Measurements from ENCODE around the gene PRKG1.

The PRKG1 gene

DNA sequence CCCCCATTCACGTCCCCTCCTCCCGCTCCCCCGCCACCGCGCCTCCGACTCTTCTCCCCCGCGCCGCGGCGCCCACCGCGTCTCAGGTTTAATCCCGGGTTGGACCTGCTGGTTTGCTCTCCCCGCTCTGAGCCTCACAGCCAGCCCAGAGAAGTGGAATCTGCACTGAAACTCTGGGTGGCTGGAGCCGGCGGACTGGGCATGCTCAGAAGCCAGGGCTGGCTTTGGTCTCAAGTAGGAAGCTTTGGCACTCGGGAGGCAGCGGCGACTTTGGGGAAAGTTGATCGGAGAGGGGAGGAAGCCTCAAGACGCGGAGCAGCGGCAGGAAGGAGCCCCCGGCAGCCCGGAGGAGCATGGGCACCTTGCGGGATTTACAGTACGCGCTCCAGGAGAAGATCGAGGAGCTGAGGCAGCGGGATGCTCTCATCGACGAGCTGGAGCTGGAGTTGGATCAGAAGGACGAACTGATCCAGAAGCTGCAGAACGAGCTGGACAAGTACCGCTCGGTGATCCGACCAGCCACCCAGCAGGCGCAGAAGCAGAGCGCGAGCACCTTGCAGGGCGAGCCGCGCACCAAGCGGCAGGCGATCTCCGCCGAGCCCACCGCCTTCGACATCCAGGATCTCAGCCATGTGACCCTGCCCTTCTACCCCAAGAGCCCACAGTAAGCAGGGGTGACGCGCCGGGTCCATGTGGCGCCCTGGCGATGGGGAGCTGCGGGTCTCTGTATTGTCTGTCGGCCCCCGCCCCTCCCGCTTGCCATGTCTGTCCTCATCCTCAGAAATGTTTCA, at the start of gene PRKG1:
Gene PRKG1 (plus strand): TSS at position 250 of the 791 bp plus-strand sequence.
- peak; percentile 85 for DNase-seq (ENCODE audit: low read depth)
- H3K4me3 ChIP-seq (ENCODE audit: low read length) = peak within 1 kb of the TSS; percentile 81
- TF ChIP-seq, protein P1, sequence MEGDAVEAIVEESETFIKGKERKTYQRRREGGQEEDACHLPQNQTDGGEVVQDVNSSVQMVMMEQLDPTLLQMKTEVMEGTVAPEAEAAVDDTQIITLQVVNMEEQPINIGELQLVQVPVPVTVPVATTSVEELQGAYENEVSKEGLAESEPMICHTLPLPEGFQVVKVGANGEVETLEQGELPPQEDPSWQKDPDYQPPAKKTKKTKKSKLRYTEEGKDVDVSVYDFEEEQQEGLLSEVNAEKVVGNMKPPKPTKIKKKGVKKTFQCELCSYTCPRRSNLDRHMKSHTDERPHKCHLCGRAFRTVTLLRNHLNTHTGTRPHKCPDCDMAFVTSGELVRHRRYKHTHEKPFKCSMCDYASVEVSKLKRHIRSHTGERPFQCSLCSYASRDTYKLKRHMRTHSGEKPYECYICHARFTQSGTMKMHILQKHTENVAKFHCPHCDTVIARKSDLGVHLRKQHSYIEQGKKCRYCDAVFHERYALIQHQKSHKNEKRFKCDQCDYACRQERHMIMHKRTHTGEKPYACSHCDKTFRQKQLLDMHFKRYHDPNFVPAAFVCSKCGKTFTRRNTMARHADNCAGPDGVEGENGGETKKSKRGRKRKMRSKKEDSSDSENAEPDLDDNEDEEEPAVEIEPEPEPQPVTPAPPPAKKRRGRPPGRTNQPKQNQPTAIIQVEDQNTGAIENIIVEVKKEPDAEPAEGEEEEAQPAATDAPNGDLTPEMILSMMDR (conservative IDR thresholded peaks at IDR 0.05; ENCODE audit: low read length) = no peak

DNA sequence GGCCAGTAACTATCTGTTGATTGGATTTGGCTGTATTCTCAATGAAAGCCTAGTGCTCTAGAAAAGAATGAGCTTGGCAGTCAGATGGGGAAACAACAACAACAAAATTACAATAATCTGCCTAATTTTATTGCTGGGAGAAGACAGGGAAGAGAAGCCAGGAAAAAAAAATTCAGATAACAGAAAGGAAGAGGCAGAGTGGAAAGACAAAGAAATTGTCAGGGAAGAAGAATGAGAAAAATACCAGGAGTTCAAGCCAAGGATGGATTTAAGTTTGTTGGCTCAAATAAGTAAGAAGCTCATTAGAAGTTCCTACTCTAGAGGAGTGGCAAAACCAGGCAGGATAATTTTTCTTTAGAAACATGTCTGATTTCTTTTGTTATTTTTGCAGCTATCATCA, 45.9 kb upstream of the PRKG1 start:
- no peak for DNase-seq (ENCODE audit: low read depth)
- TF ChIP-seq, protein P1 (conservative IDR thresholded peaks at IDR 0.05; ENCODE audit: low read length) = no peak

DNA sequence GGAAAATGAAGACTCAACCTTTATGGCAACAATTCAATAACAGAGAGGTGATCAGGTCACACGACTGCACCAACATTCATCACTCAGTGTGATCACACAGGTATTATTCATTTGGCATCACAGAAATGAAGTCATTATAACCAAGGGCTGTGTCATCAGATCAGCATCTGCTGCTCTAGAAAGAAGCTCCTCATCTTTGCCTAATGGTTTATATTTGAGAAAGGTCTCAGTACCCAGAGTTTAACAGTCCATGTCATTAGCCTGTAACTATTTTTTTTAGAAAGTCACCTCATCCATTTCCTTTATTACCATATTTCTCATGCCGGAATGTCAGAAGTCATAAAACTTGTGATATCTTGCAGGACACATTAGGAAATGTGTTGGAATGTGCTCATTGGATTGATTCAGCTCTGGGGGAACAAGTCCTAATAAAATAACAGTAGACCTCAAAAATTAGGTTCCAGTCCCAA, 45.1 kb upstream of the PRKG1 start:
- DNase-seq (ENCODE audit: low read depth) = peak; percentile 85
- TF ChIP-seq, protein P1 (conservative IDR thresholded peaks at IDR 0.05; ENCODE audit: low read length) = no peak
- no peak overlapping the region for H3K4me3 ChIP-seq (ENCODE audit: low read length)

More for the DNA sequence above, 45.9 kb upstream of the PRKG1 start:
- H3K4me3 ChIP-seq (ENCODE audit: low read length) = no peak overlapping the region

DNA sequence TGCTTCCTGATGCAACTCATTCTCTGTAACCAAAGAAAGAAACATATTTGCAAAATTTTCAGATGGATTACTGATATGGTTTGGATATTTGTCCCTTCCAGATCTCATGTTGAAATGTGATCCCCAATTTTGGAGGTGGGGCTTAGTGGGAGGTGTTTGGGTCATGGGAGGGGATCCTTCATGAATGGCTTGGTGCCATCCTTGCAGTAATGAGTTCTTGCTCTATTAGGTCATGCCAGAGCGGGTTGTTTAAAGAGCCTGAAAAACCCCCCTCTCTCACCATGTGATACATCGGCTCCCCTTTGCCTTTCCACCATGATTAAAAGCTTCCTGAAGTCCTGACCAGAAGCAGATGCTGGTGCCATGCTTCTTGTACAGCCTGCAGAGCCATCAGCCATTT, 43.8 kb upstream of the PRKG1 start:
- no peak for DNase-seq (ENCODE audit: low read depth)
- TF ChIP-seq, protein P1 (conservative IDR thresholded peaks at IDR 0.05; ENCODE audit: low read length) = no peak
- H3K4me3 ChIP-seq (ENCODE audit: low read length) = no peak overlapping the region

DNA sequence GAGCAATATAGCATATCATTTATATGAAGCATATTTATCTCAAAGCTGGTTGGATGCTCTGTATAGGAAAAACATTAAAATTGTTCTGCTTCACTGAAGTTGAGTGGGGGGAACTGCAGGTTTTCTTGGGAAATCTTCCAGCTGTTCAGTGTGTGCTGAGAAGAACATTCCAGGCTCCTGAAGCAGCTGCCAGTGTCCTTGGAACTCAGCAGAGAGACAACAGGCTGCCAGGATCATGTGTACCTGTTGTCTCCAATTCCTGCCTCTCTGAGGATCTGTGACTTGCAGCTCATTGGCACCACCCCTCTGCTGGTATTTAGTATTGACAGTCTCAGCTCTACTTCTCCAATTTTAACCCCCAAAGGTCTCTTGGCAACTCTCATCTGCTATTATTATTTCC, 42.3 kb upstream of the PRKG1 start:
- DNase-seq (ENCODE audit: low read depth) = no peak
- TF ChIP-seq, protein P1 (conservative IDR thresholded peaks at IDR 0.05; ENCODE audit: low read length) = no peak
- no peak overlapping the region for H3K4me3 ChIP-seq (ENCODE audit: low read length)

DNA sequence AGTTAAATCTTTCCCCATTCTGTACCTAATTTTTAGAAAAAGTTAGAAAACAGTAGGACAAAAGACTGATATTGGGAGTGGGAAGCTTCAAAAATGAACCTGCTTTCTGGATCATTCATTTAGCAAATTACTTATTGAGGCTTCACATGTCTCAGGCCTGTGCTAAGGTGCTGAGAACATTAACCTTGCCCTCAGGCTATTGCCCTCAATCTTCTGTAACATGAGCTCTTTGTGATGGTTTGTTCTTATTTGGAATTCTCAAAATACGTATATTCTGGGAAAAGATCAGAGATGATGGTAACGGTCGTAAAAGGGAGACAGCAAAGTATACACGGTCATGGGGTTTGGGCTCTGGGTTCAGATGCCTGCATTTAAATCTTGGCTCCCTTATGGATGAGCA, 39.5 kb upstream of the PRKG1 start:
- TF ChIP-seq, protein P1 (conservative IDR thresholded peaks at IDR 0.05; ENCODE audit: low read length) = no peak
- DNase-seq (ENCODE audit: low read depth) = no peak
- no peak overlapping the region for H3K4me3 ChIP-seq (ENCODE audit: low read length)

DNA sequence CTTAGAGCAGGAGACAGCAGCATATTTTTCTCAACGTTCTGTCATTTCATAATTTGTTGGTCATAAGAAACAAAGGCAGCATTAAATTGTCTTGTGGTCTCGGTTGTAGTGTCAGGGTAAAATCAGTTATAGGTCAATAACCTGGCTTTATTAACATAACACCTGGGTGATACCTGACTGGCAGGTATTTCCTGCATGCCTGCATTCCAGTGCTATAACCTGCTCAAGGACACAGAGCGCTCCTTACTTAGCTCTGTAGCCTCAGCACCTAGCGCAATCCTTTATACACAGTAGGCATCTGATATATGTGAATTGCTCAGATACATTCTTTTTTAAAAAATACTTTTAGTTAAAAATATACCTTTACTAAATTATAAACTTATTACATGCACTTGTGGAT, 38.9 kb upstream of the PRKG1 start:
- no peak overlapping the region for H3K4me3 ChIP-seq (ENCODE audit: low read length)
- TF ChIP-seq, protein P1 (conservative IDR thresholded peaks at IDR 0.05; ENCODE audit: low read length) = no peak
- DNase-seq (ENCODE audit: low read depth) = no peak

Measured in AG10803 (cell line).